HEK293T (cell line): ENCODE measurements around the gene SLC7A10.

ENCODE experiments used
- CTCF ChIA-PET: fragments of 350-600 bp; formaldehyde crosslinking; extraction: SDS; loops from one replicate; lab custom pipeline; 2021; ENCODE audit warnings: antibody characterized with exemption, inconsistent platforms; lab: Yijun Ruan, JAX
- POLR2A ChIA-PET: fragments of 350-600 bp; formaldehyde crosslinking; extraction: SDS; loops from one replicate; lab custom pipeline; 2020; ENCODE audit warnings: antibody characterized with exemption, inconsistent platforms; lab: Yijun Ruan, JAX
- DNase-seq: peaks from one replicate; pipeline ENCODE4 v3.0.0; 2012; ENCODE audit warnings: mixed read lengths; ENCODE audit errors: extremely low spot score
- ARNT ChIP-seq: fragments of 450-650 bp; IDR thresholded peaks from 2 replicates; pipeline ENCODE4 v1.6.1; 2017; ENCODE audit warnings: mild to moderate bottlenecking
- BHLHE40 ChIP-seq: fragments of 450-650 bp; IDR thresholded peaks from 2 replicates; pipeline ENCODE4 v1.6.1; 2016; ENCODE audit warnings: mild to moderate bottlenecking, moderate library complexity, borderline replicate concordance
- CTBP1 ChIP-seq: fragments of 450-650 bp; IDR thresholded peaks from 2 replicates; pipeline ENCODE4 v1.6.1; 2016; ENCODE audit warnings: borderline replicate concordance
- ELF4 ChIP-seq: fragments of 450-650 bp; IDR thresholded peaks from 2 replicates; pipeline ENCODE4 v1.6.1; 2017; ENCODE audit warnings: antibody characterized with exemption
- FOXA1 ChIP-seq: fragments of 450-650 bp; IDR thresholded peaks from 2 replicates; pipeline ENCODE4 v1.6.1; 2016; ENCODE audit warnings: mild to moderate bottlenecking
- FOXK2 ChIP-seq: fragments of 450-650 bp; IDR thresholded peaks from 2 replicates; pipeline ENCODE4 v1.6.1; 2016; ENCODE audit warnings: mild to moderate bottlenecking
- FOXM1 ChIP-seq: fragments of 450-650 bp; IDR thresholded peaks from 2 replicates; pipeline ENCODE4 v1.6.1; 2017; ENCODE audit warnings: mild to moderate bottlenecking, borderline replicate concordance
- HDGF ChIP-seq: fragments of 450-650 bp; IDR thresholded peaks from 2 replicates; pipeline ENCODE4 v1.6.1; 2017; ENCODE audit warnings: antibody characterized with exemption, borderline replicate concordance
- L3MBTL2 ChIP-seq: fragments of 450-650 bp; conservative IDR thresholded peaks from 2 replicates; pipeline ENCODE4 v1.6.1; 2016; ENCODE audit warnings: mild to moderate bottlenecking
- LEF1 ChIP-seq: fragments of 450-650 bp; IDR thresholded peaks from 2 replicates; pipeline ENCODE4 v1.6.1; 2017; ENCODE audit warnings: mild to moderate bottlenecking, borderline replicate concordance
- NFRKB ChIP-seq: fragments of 450-650 bp; IDR thresholded peaks from 2 replicates; pipeline ENCODE4 v1.6.1; 2016; ENCODE audit warnings: mild to moderate bottlenecking, moderate library complexity
- PKNOX1 ChIP-seq: fragments of 450-650 bp; IDR thresholded peaks from 2 replicates; pipeline ENCODE4 v1.6.1; 2016
- SP1 ChIP-seq: fragments of 450-650 bp; IDR thresholded peaks from 2 replicates; pipeline ENCODE4 v1.6.1; 2017
- SUZ12 ChIP-seq: fragments of 450-650 bp; IDR thresholded peaks from 2 replicates; pipeline ENCODE4 v1.6.1; 2016; ENCODE audit warnings: mild to moderate bottlenecking
- TARDBP ChIP-seq: fragments of 450-650 bp; IDR thresholded peaks from 2 replicates; pipeline ENCODE4 v1.6.1; 2016
- ZNF384 ChIP-seq: fragments of 450-650 bp; IDR thresholded peaks from 2 replicates; pipeline ENCODE4 v1.6.1; 2016

The SLC7A10 gene

GRCh38 chr19:33263325-33264023 lies 37.8 kb upstream of the SLC7A10 start:
- TF ChIP-seq FOXM1 (no peak), LEF1 (no peak), PKNOX1 (no peak), SP1 (no peak), ZNF384 (no peak), NFRKB (no peak), ARNT (no peak), HDGF (no peak)
- POLR2A ChIA-PET, result no interaction called here
- CTCF ChIA-PET, result no interaction called here
- DNase-seq, result no peak

GRCh38 chr19:33261511-33262189 lies 36.0 kb upstream of the SLC7A10 start:
- no peak for TF ChIP-seq FOXM1
- no peak for TF ChIP-seq SP1
- TF ChIP-seq CTBP1, result no peak
- TF ChIP-seq LEF1, result no peak
- TF ChIP-seq TARDBP, result no peak
- no peak for TF ChIP-seq FOXA1
- no peak for TF ChIP-seq BHLHE40
- no peak for TF ChIP-seq PKNOX1
- TF ChIP-seq ELF4, result no peak
- TF ChIP-seq SUZ12, result no peak
- ChIA-PET CTCF (interaction anchor here (0.7 kb wide), 1 partner anchor 102 kb away, joined by 3 read pairs; no protein-coding TSS in a partner anchor), POLR2A (no interaction called here)
- DNase-seq, result no peak

GRCh38 chr19:33260628-33261418 lies 35.2 kb upstream of the SLC7A10 start:
- ChIA-PET CTCF (interaction anchor here (0.7 kb wide), 1 partner anchor 101 kb away, joined by 3 read pairs; no protein-coding TSS in a partner anchor), POLR2A (no interaction called here)
- TF ChIP-seq FOXK2, result no peak
- no peak for TF ChIP-seq PKNOX1
- TF ChIP-seq SUZ12, result no peak
- no peak for TF ChIP-seq LEF1
- no peak for TF ChIP-seq NFRKB
- no peak for TF ChIP-seq ZNF384
- no peak for TF ChIP-seq L3MBTL2
- TF ChIP-seq HDGF, result no peak
- no peak for TF ChIP-seq CTBP1
- no peak for TF ChIP-seq TARDBP
- no peak for TF ChIP-seq BHLHE40
- no peak for TF ChIP-seq FOXA1
- TF ChIP-seq ARNT, result no peak
- DNase-seq, result no peak

- ChIA-PET POLR2A (interaction anchor here (0.7 kb wide), 1 partner anchor 114 kb away, joined by 3 read pairs; the partner anchor contains the start of gene CEBPG), CTCF (interaction anchor here (0.6 kb wide), 1 partner anchor 146 kb away, joined by 3 read pairs; no protein-coding TSS in a partner anchor)
- TF ChIP-seq ZNF384 (no peak), BHLHE40 (no peak), NFRKB (no peak), ELF4 (no peak), CTBP1 (no peak), HDGF (no peak), FOXA1 (no peak), SUZ12 (no peak), SP1 (no peak), TARDBP (no peak), ARNT (no peak), PKNOX1 (no peak), FOXM1 (no peak), FOXK2 (no peak), LEF1 (no peak), L3MBTL2 (no peak)
- DNase-seq, result no peak
These were observed 33.9 kb upstream of the SLC7A10 start for GRCh38 chr19:33259539-33259938.

- CTCF ChIA-PET, result no interaction called here
- POLR2A ChIA-PET, result no interaction called here
- TF ChIP-seq SP1 (no peak), SUZ12 (no peak), TARDBP (no peak), CTBP1 (no peak), FOXM1 (no peak), L3MBTL2 (no peak), HDGF (no peak), NFRKB (no peak), ELF4 (no peak), FOXA1 (no peak), LEF1 (no peak), PKNOX1 (no peak), FOXK2 (no peak), ARNT (no peak), ZNF384 (no peak), BHLHE40 (no peak)
- no peak for DNase-seq
These were observed 32.2 kb upstream of the SLC7A10 start for GRCh38 chr19:33257828-33258227.
